Hematopoietic multipotent progenitor cell (in vitro differentiated cells): ENCODE measurements around the gene CD82. TPM values are rescaled to one million over a fixed set of nuclear protein-coding genes. Genes with fewer than 3 reads are reported as not detected.
"Not testable (repeated sequence)": the region's sequence is repeated elsewhere in the genome, so short reads cannot be mapped to it uniquely, and the experiment has no call there.

ENCODE experiments used
- DNase-seq, 3 donors: peaks; one replicate each; pipeline ENCODE4 v3.0.0-alpha.2; 2011 to 2015; ENCODE audit warnings: low read depth in 2 of 3, low spot score in 2 of 3
- total RNA-seq: library from RNA; depleted of rRNA; stranded (reverse); fragments of >200 nt; gene quantifications from one replicate; pipeline ENCODE4 v1.2.3, GENCODE V29; 2012

CD82 gene
- total RNA-seq, 1 donor = 326 TPM

GRCh38 chr11:44533921-44534711 is 31.3 kb upstream of the CD82 start:
- no peak for DNase-seq

GRCh38 chr11:44535191-44535980 is 30.1 kb upstream of the CD82 start:
- DNase-seq = no peak

- DNase-seq = no peak
Measured at GRCh38 chr11:44536788-44537516, 28.5 kb upstream of the CD82 start.

GRCh38 chr11:44537679-44538078 is 27.8 kb upstream of the CD82 start:
- DNase-seq = no peak

- DNase-seq = peak; percentile 45 to 73 (median 51)
Measured at GRCh38 chr11:44538375-44539054, 26.9 kb upstream of the CD82 start.

- DNase-seq = no peak
Measured at GRCh38 chr11:44539971-44540370, 25.5 kb upstream of the CD82 start.

- no peak for DNase-seq
Measured at GRCh38 chr11:44540667-44541066, 24.8 kb upstream of the CD82 start.

GRCh38 chr11:44542372-44542771 is 23.1 kb upstream of the CD82 start:
- DNase-seq = no peak

GRCh38 chr11:44546984-44547383 is 18.5 kb upstream of the CD82 start:
- DNase-seq = not testable (repeated sequence)

- DNase-seq = not testable (repeated sequence)
Measured at GRCh38 chr11:44547534-44547933, 17.9 kb upstream of the CD82 start.

- no peak for DNase-seq
Measured at GRCh38 chr11:44548032-44548695, 17.3 kb upstream of the CD82 start.

- not testable (repeated sequence) for DNase-seq
Measured at GRCh38 chr11:44548961-44549749, 16.3 kb upstream of the CD82 start.

- no peak for DNase-seq
Measured at GRCh38 chr11:44550123-44550522, 15.3 kb upstream of the CD82 start.

GRCh38 chr11:44551456-44552139 is 13.9 kb upstream of the CD82 start:
- DNase-seq = no peak

GRCh38 chr11:44555031-44555800 is 10.2 kb upstream of the CD82 start:
- no peak for DNase-seq

GRCh38 chr11:44556735-44557409 is 8.6 kb upstream of the CD82 start:
- peak in 2 of 3 donors; percentile 55 to 76 for DNase-seq

GRCh38 chr11:44557464-44557863 is 8.0 kb upstream of the CD82 start:
- DNase-seq = peak in 1 of 3 donors; percentile 70
